ENCODE measurements around the gene RAB3C. TPM values are rescaled to one million over a fixed set of nuclear protein-coding genes. Genes with fewer than 3 reads are reported as not detected.

The RAB3C gene
- total and polyA plus RNA-seq, 2 experiments from 2014 or later = 15.0 to 30.6 TPM

DNA sequence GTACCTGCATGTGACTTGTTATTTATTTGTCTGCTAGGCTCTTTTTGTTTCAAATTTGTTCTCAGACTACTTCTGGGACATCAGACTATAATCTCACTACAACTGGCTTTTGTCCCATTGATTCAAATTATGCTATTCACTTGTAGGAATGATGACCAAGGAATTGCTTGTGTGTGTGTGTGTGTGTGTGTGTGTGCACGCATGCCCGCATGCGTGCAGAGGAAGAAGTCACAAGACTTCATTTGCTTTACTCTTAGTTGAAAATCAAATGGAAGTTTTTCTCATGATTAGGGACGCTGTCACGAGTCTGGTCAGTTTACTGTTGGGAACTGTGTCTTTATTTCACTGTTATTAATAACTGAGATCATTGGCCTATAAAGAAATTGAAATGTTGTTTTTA, 268.7 kb downstream of the RAB3C start:
- Histone ChIP-seq H3K4me1 (ENCODE audit: insufficient read depth) (no peaks in the 10 kb centered on the region), H3K27me3 (ENCODE audit: insufficient read depth) (no peaks in the 10 kb centered on the region), H3K79me2 (replicated peaks; ENCODE audit: insufficient read depth) (no peaks in the 10 kb centered on the region), H3K27ac (ENCODE audit: low read depth) (no peak overlapping the region), H3K4me2 (no peak overlapping the region), H2AFZ (no peak overlapping the region), H3K36me3 (ENCODE audit: insufficient read depth) (no peaks in the 10 kb centered on the region), H3K9me2 (ENCODE audit: insufficient read depth) (no peaks in the 10 kb centered on the region), H3K4me3 (no peak overlapping the region), H3F3A (replicated peaks; ENCODE audit: low read depth) (no peaks in the 10 kb centered on the region), H4K20me1 (replicated peaks; ENCODE audit: insufficient read depth) (no peaks in the 10 kb centered on the region)
- ATAC-seq (no peak), DNase-seq (ENCODE audit: low spot score) (no peak)
- Mint-ChIP-seq H3K36me3 (ENCODE audit: low read depth) (no peaks in the 10 kb centered on the region), H3K4me1 (peaks cover 6% of the 10 kb centered on the region; the same call in 2 of the 3 replicates), H3K9me3 (no peaks in the 10 kb centered on the region), H3K27ac (no peak overlapping the region), H3K27me3 (ENCODE audit: insufficient read depth, low read depth, poor library complexity) (no peaks in the 10 kb centered on the region), H3K4me3 (no peak overlapping the region)
- no peak for TF ChIP-seq CREB1 (CRISPR knock-in tag; IDR thresholded peaks at IDR 0.05; ENCODE audit: low read depth)
- no peak for TF ChIP-seq JUNB (IDR thresholded peaks at IDR 0.05; ENCODE audit: unreplicated experiment)
- TF ChIP-seq, protein P1, sequence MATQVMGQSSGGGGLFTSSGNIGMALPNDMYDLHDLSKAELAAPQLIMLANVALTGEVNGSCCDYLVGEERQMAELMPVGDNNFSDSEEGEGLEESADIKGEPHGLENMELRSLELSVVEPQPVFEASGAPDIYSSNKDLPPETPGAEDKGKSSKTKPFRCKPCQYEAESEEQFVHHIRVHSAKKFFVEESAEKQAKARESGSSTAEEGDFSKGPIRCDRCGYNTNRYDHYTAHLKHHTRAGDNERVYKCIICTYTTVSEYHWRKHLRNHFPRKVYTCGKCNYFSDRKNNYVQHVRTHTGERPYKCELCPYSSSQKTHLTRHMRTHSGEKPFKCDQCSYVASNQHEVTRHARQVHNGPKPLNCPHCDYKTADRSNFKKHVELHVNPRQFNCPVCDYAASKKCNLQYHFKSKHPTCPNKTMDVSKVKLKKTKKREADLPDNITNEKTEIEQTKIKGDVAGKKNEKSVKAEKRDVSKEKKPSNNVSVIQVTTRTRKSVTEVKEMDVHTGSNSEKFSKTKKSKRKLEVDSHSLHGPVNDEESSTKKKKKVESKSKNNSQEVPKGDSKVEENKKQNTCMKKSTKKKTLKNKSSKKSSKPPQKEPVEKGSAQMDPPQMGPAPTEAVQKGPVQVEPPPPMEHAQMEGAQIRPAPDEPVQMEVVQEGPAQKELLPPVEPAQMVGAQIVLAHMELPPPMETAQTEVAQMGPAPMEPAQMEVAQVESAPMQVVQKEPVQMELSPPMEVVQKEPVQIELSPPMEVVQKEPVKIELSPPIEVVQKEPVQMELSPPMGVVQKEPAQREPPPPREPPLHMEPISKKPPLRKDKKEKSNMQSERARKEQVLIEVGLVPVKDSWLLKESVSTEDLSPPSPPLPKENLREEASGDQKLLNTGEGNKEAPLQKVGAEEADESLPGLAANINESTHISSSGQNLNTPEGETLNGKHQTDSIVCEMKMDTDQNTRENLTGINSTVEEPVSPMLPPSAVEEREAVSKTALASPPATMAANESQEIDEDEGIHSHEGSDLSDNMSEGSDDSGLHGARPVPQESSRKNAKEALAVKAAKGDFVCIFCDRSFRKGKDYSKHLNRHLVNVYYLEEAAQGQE (IDR thresholded peaks at IDR 0.05; ENCODE audit: unreplicated experiment) = no peak
- no peak for TF ChIP-seq NANOG (IDR thresholded peaks at IDR 0.05; ENCODE audit: borderline replicate concordance)
- TF ChIP-seq, protein P2, sequence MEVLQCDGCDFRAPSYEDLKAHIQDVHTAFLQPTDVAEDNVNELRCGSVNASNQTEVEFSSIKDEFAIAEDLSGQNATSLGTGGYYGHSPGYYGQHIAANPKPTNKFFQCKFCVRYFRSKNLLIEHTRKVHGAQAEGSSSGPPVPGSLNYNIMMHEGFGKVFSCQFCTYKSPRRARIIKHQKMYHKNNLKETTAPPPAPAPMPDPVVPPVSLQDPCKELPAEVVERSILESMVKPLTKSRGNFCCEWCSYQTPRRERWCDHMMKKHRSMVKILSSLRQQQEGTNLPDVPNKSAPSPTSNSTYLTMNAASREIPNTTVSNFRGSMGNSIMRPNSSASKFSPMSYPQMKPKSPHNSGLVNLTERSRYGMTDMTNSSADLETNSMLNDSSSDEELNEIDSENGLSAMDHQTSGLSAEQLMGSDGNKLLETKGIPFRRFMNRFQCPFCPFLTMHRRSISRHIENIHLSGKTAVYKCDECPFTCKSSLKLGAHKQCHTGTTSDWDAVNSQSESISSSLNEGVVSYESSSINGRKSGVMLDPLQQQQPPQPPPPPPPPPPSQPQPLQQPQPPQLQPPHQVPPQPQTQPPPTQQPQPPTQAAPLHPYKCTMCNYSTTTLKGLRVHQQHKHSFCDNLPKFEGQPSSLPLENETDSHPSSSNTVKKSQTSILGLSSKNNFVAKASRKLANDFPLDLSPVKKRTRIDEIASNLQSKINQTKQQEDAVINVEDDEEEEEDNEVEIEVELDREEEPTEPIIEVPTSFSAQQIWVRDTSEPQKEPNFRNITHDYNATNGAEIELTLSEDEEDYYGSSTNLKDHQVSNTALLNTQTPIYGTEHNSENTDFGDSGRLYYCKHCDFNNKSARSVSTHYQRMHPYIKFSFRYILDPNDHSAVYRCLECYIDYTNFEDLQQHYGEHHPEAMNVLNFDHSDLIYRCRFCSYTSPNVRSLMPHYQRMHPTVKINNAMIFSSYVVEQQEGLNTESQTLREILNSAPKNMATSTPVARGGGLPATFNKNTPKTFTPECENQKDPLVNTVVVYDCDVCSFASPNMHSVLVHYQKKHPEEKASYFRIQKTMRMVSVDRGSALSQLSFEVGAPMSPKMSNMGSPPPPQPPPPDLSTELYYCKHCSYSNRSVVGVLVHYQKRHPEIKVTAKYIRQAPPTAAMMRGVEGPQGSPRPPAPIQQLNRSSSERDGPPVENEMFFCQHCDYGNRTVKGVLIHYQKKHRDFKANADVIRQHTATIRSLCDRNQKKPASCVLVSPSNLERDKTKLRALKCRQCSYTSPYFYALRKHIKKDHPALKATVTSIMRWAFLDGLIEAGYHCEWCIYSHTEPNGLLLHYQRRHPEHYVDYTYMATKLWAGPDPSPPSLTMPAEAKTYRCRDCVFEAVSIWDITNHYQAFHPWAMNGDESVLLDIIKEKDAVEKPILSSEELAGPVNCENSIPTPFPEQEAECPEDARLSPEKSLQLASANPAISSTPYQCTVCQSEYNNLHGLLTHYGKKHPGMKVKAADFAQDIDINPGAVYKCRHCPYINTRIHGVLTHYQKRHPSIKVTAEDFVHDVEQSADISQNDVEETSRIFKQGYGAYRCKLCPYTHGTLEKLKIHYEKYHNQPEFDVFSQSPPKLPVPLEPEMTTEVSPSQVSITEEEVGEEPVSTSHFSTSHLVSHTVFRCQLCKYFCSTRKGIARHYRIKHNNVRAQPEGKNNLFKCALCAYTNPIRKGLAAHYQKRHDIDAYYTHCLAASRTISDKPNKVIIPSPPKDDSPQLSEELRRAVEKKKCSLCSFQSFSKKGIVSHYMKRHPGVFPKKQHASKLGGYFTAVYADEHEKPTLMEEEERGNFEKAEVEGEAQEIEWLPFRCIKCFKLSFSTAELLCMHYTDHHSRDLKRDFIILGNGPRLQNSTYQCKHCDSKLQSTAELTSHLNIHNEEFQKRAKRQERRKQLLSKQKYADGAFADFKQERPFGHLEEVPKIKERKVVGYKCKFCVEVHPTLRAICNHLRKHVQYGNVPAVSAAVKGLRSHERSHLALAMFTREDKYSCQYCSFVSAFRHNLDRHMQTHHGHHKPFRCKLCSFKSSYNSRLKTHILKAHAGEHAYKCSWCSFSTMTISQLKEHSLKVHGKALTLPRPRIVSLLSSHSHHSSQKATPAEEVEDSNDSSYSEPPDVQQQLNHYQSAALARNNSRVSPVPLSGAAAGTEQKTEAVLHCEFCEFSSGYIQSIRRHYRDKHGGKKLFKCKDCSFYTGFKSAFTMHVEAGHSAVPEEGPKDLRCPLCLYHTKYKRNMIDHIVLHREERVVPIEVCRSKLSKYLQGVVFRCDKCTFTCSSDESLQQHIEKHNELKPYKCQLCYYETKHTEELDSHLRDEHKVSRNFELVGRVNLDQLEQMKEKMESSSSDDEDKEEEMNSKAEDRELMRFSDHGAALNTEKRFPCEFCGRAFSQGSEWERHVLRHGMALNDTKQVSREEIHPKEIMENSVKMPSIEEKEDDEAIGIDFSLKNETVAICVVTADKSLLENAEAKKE (CRISPR knock-in tag; IDR thresholded peaks at IDR 0.05) = no peak
- no peak for TF ChIP-seq ZNF331 (CRISPR knock-in tag; IDR thresholded peaks at IDR 0.05; ENCODE audit: low read depth)
- TF ChIP-seq, protein P3, sequence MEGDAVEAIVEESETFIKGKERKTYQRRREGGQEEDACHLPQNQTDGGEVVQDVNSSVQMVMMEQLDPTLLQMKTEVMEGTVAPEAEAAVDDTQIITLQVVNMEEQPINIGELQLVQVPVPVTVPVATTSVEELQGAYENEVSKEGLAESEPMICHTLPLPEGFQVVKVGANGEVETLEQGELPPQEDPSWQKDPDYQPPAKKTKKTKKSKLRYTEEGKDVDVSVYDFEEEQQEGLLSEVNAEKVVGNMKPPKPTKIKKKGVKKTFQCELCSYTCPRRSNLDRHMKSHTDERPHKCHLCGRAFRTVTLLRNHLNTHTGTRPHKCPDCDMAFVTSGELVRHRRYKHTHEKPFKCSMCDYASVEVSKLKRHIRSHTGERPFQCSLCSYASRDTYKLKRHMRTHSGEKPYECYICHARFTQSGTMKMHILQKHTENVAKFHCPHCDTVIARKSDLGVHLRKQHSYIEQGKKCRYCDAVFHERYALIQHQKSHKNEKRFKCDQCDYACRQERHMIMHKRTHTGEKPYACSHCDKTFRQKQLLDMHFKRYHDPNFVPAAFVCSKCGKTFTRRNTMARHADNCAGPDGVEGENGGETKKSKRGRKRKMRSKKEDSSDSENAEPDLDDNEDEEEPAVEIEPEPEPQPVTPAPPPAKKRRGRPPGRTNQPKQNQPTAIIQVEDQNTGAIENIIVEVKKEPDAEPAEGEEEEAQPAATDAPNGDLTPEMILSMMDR (conservative IDR thresholded peaks at IDR 0.05; ENCODE audit: low read depth in 2 of 2) = no peak
- TF ChIP-seq POLR2AphosphoS5 (IDR thresholded peaks at IDR 0.05; ENCODE audit: low read depth) = no peak
